ENCODE data around the gene MIS12.

DNA sequence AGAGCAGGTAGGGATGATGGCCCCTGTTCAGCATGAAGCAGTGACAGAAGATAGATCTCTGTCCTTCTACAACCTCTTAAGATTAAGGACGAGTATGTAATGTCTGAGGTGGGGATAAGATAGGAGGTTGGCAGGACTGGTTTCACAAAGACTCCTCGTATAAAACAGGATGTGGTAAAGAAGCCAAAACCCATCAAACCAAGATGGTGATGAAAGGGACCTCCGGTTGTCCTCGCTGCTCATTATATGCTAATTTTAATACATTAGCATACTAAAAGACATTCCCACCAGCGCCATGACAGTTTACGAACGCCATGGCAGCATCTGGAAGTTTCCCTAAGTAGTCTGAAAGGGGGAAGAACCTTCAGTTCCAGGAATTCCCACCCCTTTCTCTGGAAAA, 27.3 kb downstream of the MIS12 start:
- TF ChIP-seq POLR2AphosphoS5 (IDR thresholded peaks at IDR 0.05; ENCODE audit: borderline replicate concordance, low read depth, low read length), result no peak
- TF ChIP-seq EZH2 (IDR thresholded peaks at IDR 0.05), result no peak

Data from SK-N-MC (cell line).